CD4-positive, alpha-beta T cell (primary cell): ENCODE data around the gene POLK. TPM values are rescaled to one million over a fixed set of nuclear protein-coding genes. Genes with fewer than 3 reads are reported as not detected.
A peak's percentile ranks its signal among the peaks of the same experiment; 100 is the strongest.

Source experiments
- ATAC-seq: fragments of 200-7000 bp; cut with Tn5 transposase; one replicate; pipeline ENCODE4 v1.10.0; 2022; ENCODE audit warnings: mild to moderate bottlenecking; ENCODE audit not compliant: poor library complexity
- CTCF ChIA-PET: fragments of 350-600 bp; sonication (Branson Sonifier 250); formaldehyde crosslinking; loops from one replicate; lab custom pipeline; 2021; ENCODE audit warnings: antibody characterized with exemption, inconsistent platforms; lab: Charles Lee
- POLR2A ChIA-PET: fragments of 350-600 bp; sonication (Branson Sonifier 250); formaldehyde crosslinking; loops from one replicate; lab custom pipeline; 2021; ENCODE audit warnings: antibody characterized with exemption, inconsistent platforms; lab: Charles Lee
- DNase-seq, 14 experiments: peaks; one replicate each; pipeline ENCODE4 v3.0.0-alpha.2; 2013 to 2020; ENCODE audit warnings: mixed read lengths in 2 of 14
- H3K27ac ChIP-seq, 2 donors: one replicate each; pipeline versions ENCODE4 v1.5.1 to v1.7.0; 2013; ENCODE audit warnings: low read length in 2 of 2, low read depth in 1 of 2, mild to moderate bottlenecking in 1 of 2
- H3K27me3 ChIP-seq, 2 experiments: 1 replicate in 1 of 2; 2 replicates in 1 of 2; pipeline versions ENCODE4 v1.6.1 to v1.7.0; 2013; ENCODE audit warnings: low read length in 2 of 2, control low read depth in 1 of 2, mild to moderate bottlenecking in 1 of 2, moderate library complexity in 1 of 2; ENCODE audit not compliant: insufficient read depth in 2 of 2, control insufficient read depth in 1 of 2
- H3K36me3 ChIP-seq: one replicate; pipeline ENCODE4 v1.6.1; 2013; ENCODE audit warnings: low read length, control low read depth; ENCODE audit not compliant: insufficient read depth
- H3K4me1 ChIP-seq: one replicate; pipeline ENCODE4 v1.6.1; 2013; ENCODE audit warnings: low read length, control low read depth; ENCODE audit not compliant: insufficient read depth
- H3K4me3 ChIP-seq: one replicate; pipeline ENCODE4 v1.5.1; 2013; ENCODE audit warnings: mild to moderate bottlenecking, low read length, moderate library complexity
- H3K9me3 ChIP-seq, 2 experiments: 1 replicate in 1 of 2; 2 replicates in 1 of 2; pipeline versions ENCODE4 v1.6.1 to v1.7.0; 2013; ENCODE audit warnings: low read length in 2 of 2, mild to moderate bottlenecking in 2 of 2, control low read depth in 1 of 2, moderate library complexity in 1 of 2; ENCODE audit not compliant: control insufficient read depth in 1 of 2, insufficient read depth in 1 of 2
- H3K27ac Mint-ChIP-seq: one replicate; pipeline ENCODE4 v1.8.0; 2020; ENCODE audit warnings: mixed read lengths
- H3K27me3 Mint-ChIP-seq: one replicate; pipeline ENCODE4 v1.8.0; 2021; ENCODE audit warnings: mixed read lengths
- H3K36me3 Mint-ChIP-seq: one replicate; pipeline ENCODE4 v1.8.0; 2021; ENCODE audit warnings: low read depth, mixed read lengths
- H3K4me1 Mint-ChIP-seq: one replicate; pipeline ENCODE4 v1.8.0; 2021; ENCODE audit warnings: low read depth, mixed read lengths
- H3K4me3 Mint-ChIP-seq: one replicate; pipeline ENCODE4 v1.8.0; 2020; ENCODE audit warnings: mild to moderate bottlenecking, mixed read lengths
- H3K9me3 Mint-ChIP-seq: one replicate; pipeline ENCODE4 v1.8.0; 2020; ENCODE audit warnings: mixed read lengths
- CTCF ChIP-seq: fragments of 200-600 bp; IDR thresholded peaks from one replicate; pipeline ENCODE4 v1.8.0; 2022; ENCODE audit warnings: antibody characterized with exemption, mild to moderate bottlenecking
- intact Hi-C, 2 experiments: fragments of 100-400 bp; cut with DNase I in 1 of 2; cut with micrococcal nuclease in 1 of 2; formaldehyde crosslinking; loops; one replicate each; pipeline versions ENCODE4 v1.15.1 to v1.9.0; 2023 to 2025; cut with DNase I, micrococcal nuclease
- total RNA-seq, 174 experiments: library from RNA in 2 of 174; stranded (reverse) in 2 of 174; gene quantifications; one replicate each; pipeline ENCODE4 v1.2.3 and lab custom pipeline; 2021 to 2026

The POLK gene
- total RNA-seq, 2 experiments from 2014 or later, result 10.0 to 10.3 TPM

DNA sequence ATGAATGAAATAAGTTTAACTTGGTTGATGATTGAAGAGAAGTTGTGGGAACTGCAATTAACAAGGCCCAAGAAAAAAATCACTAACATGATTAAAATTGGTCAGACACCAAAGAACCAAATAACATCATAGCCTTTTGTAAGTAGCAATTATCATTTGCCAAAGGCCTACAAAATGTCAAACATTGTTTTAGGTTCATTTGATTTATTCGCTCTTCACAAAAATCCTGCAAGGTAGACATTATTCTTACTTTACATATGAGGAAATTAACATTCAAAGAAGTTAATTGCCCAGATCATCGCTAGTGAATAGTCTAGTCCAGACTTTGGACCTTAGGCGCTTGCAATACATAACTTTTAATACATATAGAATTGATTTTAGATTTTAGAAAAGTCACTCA is 2.6 kb downstream of the POLK start:
- H3K36me3 ChIP-seq, result no peaks in the 10 kb centered on the region
- H3K9me3 ChIP-seq, result no peaks in the 10 kb centered on the region
- DNase-seq (no peak), ATAC-seq (no peak)
- H3K27me3 Mint-ChIP-seq, result no peaks in the 10 kb centered on the region
- intact Hi-C loops, result loop anchor here (5.0 to 10.0 kb wide), 9 partner anchors 170 to 1950 kb away; partner anchors contain the start of genes ANKRA2 (in 1 of the 2), ANKRD31 (in 1 of the 2), FAM169A (in 1 of the 2) and GFM2 (in 1 of the 2)
- no peak for TF ChIP-seq CTCF
- no peak overlapping the region for H3K4me3 ChIP-seq
- peaks cover 36% of the 10 kb centered on the region for H3K36me3 Mint-ChIP-seq
- ChIA-PET POLR2A (no interaction called here), CTCF (no interaction called here)
- H3K4me1 ChIP-seq, result peaks cover 17% of the 10 kb centered on the region
- no peak overlapping the region for H3K4me3 Mint-ChIP-seq
- no peak overlapping the region for H3K27ac ChIP-seq
- peak overlapping the region; percentile 20 for H3K27ac Mint-ChIP-seq
- H3K9me3 Mint-ChIP-seq, result peaks cover 2% of the 10 kb centered on the region
- H3K4me1 Mint-ChIP-seq, result peaks cover 65% of the 10 kb centered on the region
- no peaks in the 10 kb centered on the region for H3K27me3 ChIP-seq

DNA sequence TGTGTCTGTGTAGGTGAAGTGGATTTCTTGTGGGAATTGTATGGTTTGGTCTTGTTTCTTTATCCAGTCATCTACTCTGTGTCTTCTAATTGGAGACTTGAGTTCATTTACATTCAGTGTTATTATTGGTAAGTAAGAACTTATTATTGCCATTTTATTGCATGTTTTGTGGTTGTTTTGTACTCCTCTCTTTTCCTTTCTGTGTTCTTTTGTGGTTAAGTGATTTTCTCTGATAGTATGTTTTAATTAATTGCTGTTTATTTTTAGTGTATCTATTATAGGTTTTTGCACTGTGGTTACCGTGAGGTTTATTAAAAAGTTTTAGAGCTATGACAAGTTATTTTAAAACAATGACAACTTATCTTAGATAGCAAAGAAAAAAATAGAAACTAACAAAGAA is 8.1 kb downstream of the POLK start:
- no peak overlapping the region for H3K27ac Mint-ChIP-seq
- intact Hi-C loops, result loop anchor here in 1 of 2 experiments (10.0 kb wide), 6 partner anchors 165 to 1955 kb away; partner anchors contain the start of genes ANKRA2, GFM2, HEXB and IQGAP2

DNA sequence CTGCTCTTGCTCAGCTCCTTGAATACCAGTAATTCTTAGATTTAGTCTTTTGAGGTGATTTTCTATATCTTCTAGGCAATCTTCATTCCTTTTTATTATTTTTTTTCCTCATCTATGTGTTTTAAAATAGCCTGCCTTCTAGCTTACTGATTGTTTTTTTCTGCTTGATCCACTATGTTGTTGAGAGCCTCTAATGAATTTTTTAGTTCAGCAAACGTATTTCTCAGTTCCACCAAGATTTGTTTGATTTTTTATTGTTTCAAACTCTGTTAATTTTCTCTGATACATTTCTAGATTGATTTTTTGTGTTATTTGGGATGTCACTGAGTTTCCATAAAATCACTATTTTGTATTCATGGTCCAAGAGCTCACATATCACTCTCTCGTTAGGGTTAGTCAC is 9.5 kb downstream of the POLK start:
- no peak for TF ChIP-seq CTCF
- H3K27me3 Mint-ChIP-seq, result no peaks in the 10 kb centered on the region
- H3K9me3 ChIP-seq, result peaks cover 0 to 17% of the 10 kb centered on the region in 2 experiments
- H3K36me3 Mint-ChIP-seq, result peaks cover 53% of the 10 kb centered on the region
- intact Hi-C loops, result no loop called here
- H3K4me1 ChIP-seq, result no peaks in the 10 kb centered on the region
- no peak overlapping the region for H3K27ac Mint-ChIP-seq
- no peak for DNase-seq
- H3K27ac ChIP-seq, result no peak overlapping the region
- H3K27me3 ChIP-seq, result no peaks in the 10 kb centered on the region
- H3K9me3 Mint-ChIP-seq, result peaks cover 10% of the 10 kb centered on the region
- POLR2A ChIA-PET, result no interaction called here
- ATAC-seq, result no peak
- H3K4me1 Mint-ChIP-seq, result peaks cover 75% of the 10 kb centered on the region
- H3K4me3 ChIP-seq, result no peak overlapping the region
- CTCF ChIA-PET, result no interaction called here
- no peak overlapping the region for H3K4me3 Mint-ChIP-seq
- no peaks in the 10 kb centered on the region for H3K36me3 ChIP-seq

More for the DNA sequence above, 8.1 kb downstream of the POLK start:
- no peak for DNase-seq
- ChIA-PET POLR2A (no interaction called here), CTCF (no interaction called here)
- Histone ChIP-seq H3K9me3 (peaks cover 0 to 17% of the 10 kb centered on the region in 2 experiments), H3K27me3 (no peaks in the 10 kb centered on the region), H3K4me1 (no peaks in the 10 kb centered on the region), H3K36me3 (no peaks in the 10 kb centered on the region), H3K4me3 (no peak overlapping the region), H3K27ac (no peak overlapping the region)
- H3K9me3 Mint-ChIP-seq, result peaks cover 10% of the 10 kb centered on the region
- peaks cover 60% of the 10 kb centered on the region for H3K4me1 Mint-ChIP-seq
- no peak for TF ChIP-seq CTCF
- H3K4me3 Mint-ChIP-seq, result no peak overlapping the region
- peaks cover 53% of the 10 kb centered on the region for H3K36me3 Mint-ChIP-seq
- H3K27me3 Mint-ChIP-seq, result no peaks in the 10 kb centered on the region
- no peak for ATAC-seq
